Activated T-helper 1 cell treated with Interleukin-2 at 50 U/mL for 16 hours (primary cell): Measurements from ENCODE around the gene ANKZF1.

ENCODE experiments used
- DNase-seq: peaks from one replicate; pipeline ENCODE4 v3.0.0-alpha.2; 2020; ENCODE audit warnings: low read depth

Gene ANKZF1

DNA sequence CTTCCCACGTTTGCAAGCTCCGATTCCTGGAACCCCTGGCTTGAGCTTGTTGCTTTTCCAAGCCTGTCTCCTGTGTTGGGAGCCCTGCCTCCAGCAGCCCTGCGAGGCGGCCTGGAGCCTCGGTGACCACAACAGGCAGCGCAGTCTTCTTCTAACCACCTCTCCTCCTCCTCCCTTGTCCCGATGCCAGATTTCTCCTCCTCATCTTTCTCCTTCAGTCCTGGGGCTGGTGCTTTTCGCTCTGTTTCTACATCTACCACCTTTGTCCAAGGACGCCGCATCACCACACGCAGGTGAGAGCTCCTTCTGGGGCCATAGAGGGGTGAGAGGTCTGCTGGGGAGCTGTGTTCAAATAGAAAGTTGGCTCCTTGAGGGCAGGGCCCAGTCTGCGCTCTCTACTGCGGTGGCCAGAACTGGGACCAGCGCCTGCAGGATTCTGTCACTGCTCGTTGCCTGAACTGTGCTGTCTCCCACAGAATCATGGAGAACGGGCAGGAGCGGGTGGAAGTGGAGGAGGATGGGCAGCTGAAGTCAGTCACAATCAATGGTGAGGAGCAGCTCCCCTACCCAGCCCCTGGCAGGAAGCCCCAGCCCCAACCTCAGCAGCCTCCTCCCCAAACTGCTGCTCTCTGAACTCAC lies 53.5 kb downstream of the ANKZF1 start:
- no peak for DNase-seq

DNA sequence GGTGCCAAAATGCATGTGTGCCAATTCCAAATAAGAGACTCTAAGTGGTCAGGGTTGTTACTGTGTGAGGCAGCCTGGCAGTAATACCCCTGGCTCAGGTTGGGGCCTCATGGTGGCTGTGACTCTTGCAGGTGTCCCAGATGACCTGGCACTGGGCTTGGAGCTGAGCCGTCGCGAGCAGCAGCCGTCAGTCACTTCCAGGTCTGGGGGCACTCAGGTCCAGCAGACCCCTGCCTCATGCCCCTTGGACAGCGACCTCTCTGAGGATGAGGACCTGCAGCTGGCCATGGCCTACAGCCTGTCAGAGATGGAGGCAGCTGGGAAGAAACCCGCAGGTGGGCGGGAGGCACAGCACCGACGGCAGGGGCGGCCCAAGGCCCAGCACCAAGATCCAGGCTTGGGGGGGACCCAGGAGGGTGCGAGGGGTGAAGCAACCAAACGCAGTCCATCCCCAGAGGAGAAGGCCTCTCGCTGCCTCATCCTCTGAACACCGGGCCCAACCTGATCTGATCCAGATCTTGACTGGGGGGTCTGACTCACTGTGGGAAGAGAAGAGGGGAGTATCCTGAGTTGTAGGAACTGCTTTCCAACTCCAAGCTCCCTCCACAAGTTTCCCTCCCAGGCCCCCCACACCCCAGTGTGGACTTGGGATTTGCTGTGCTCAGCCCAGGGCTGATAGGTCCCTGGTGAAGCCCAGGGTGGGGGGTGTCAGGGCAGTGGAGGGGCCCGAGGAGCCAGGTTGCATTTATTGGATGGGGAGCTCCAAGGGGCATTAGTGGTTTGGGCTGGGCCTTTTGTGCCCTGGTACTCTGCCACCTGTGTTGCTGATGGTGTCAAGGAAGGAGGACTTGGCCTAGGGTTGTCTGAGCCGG lies 55.1 kb downstream of the ANKZF1 start:
- no peak for DNase-seq

DNA sequence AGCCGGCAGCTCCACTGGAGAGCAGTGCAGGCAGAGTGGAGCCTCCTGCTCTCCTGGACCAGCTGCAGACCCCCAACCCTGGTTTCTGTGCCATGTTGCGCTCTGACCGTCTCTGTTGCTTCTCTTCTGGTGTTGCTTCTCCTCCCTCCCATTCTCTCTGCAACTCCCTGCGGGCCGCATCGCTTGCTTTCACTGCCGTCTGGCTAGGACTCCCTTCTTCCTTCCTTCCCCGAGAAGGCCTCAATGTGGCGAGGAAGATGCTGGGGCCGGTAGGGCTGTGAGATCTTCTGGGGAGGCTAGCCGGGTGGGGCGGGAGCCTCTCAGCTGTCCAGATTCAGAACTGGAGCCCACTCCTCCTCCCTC lies 55.7 kb downstream of the ANKZF1 start:
- no peak for DNase-seq

DNA sequence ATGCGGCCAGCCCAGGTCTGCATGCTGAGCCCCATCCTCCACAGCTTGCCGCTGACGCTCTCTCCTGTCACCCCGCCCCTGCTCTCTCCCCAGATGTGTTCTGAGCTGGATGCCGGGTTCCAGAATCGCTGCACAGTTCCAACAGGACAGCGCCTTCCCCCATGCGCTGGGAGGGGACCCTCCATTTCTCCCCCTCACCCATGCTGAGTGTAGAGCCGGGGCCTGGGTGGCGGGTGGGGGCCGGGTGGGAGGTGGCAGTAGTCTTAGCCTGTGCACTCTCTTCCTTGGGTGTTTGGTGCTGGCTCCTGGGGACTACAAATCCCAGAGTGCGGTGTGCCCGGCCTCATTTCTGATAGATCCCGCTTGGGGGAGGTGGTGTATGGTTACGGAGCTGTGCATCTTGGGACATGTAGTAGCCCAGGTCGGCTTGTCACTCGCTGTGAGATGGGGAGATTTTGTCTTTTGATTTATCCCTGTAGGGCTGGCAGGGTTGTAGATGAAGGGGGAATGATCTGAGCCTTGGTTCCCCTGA lies 56.4 kb downstream of the ANKZF1 start:
- no peak for DNase-seq
